Gastrocnemius medialis (tissue), 4 donors: ENCODE measurements around the gene INSRR.

Source experiments
- POLR2A ChIP-seq, 2 donors: fragments of 450-650 bp; IDR thresholded peaks; one replicate each; pipeline ENCODE4 v1.6.1; 2017; ENCODE audit warnings: antibody characterized with exemption in 2 of 2, mild to moderate bottlenecking in 2 of 2, moderate library complexity in 2 of 2
- TF ChIP-seq, protein P1 (sequence below), 5 experiments: fragments of 450-650 bp in 3 of 5; fragments of 200-600 bp in 2 of 5; sonication (generic) in 2 of 5; IDR thresholded peaks in 4 of 5; conservative IDR thresholded peaks in 1 of 5; 1 replicate in 4 of 5; 2 replicates in 1 of 5; pipeline ENCODE4 v1.5.1; 2016 to 2019; ENCODE audit warnings: antibody characterized with exemption in 5 of 5, mild to moderate bottlenecking in 3 of 5, moderate library complexity in 3 of 5

- TF ChIP-seq, protein P1, sequence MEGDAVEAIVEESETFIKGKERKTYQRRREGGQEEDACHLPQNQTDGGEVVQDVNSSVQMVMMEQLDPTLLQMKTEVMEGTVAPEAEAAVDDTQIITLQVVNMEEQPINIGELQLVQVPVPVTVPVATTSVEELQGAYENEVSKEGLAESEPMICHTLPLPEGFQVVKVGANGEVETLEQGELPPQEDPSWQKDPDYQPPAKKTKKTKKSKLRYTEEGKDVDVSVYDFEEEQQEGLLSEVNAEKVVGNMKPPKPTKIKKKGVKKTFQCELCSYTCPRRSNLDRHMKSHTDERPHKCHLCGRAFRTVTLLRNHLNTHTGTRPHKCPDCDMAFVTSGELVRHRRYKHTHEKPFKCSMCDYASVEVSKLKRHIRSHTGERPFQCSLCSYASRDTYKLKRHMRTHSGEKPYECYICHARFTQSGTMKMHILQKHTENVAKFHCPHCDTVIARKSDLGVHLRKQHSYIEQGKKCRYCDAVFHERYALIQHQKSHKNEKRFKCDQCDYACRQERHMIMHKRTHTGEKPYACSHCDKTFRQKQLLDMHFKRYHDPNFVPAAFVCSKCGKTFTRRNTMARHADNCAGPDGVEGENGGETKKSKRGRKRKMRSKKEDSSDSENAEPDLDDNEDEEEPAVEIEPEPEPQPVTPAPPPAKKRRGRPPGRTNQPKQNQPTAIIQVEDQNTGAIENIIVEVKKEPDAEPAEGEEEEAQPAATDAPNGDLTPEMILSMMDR (IDR thresholded peaks at IDR 0.05 in 4 of 5, conservative IDR thresholded peaks at IDR 0.05 in 1 of 5), result no peak
- TF ChIP-seq POLR2A (IDR thresholded peaks at IDR 0.05), result no peak
Observed at GRCh38 chr1:156898971-156899664, 40.2 kb upstream of the INSRR start.
